Prostate gland (tissue), 2 donors: ENCODE measurements around the gene GTPBP6.

Source experiments
- POLR2A ChIP-seq: fragments of 450-650 bp; IDR thresholded peaks from one replicate; pipeline ENCODE4 v1.6.1; 2016; ENCODE audit warnings: antibody characterized with exemption, mild to moderate bottlenecking
- POLR2AphosphoS5 ChIP-seq: sonication (generic); formaldehyde crosslinking; IDR thresholded peaks from one replicate; pipeline ENCODE4 v1.6.1; 2017; ENCODE audit warnings: antibody characterized with exemption
- TF ChIP-seq, protein P1 (sequence below), 4 experiments: fragments of 200-600 bp in 2 of 4; fragments of 450-650 bp in 2 of 4; sonication (generic) in 2 of 4; IDR thresholded peaks; 1 replicate in 3 of 4; 2 replicates in 1 of 4; pipeline ENCODE4 v1.5.1; 2016 to 2019; ENCODE audit warnings: antibody characterized with exemption in 4 of 4, mild to moderate bottlenecking in 2 of 4, moderate library complexity in 2 of 4

DNA sequence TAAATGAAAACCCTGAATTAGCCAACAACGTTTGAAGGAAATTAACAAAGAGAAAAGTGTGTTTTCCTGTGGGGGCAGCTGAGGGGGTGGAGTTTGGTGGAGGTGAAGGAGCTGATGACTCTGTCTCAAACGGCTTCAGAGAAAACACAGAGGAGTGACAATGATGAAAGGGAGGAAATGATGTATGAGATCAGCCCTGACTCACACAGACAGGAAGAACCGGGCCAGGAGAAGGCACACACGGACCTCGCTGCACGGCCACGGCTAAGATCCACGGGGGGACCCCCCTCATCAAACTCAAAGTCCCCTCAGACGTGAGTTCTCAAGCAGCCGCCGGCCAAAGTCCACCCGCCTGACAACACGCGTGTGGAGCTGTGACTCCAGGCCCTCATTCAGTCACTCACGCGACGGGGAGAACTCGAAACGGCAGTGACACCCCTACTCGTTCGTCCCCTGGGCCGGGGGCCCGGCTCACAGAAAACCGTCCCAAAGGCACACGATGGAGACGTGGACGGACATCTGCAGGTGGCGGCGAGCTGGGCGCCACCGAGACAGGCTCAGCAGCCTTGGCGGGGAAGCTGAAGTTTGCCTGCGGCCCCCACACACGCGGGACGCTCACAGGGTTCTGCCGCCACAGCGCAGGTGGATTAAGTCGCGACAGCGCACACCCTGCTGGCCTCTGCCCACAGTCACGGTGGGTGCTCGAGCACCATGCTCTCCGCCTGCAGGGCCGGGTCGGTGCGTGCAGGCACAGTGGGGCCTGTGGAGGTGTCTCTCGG lies 39.3 kb upstream of the GTPBP6 start:
- TF ChIP-seq POLR2AphosphoS5 (no peak), POLR2A (no peak)
- TF ChIP-seq, protein P1, sequence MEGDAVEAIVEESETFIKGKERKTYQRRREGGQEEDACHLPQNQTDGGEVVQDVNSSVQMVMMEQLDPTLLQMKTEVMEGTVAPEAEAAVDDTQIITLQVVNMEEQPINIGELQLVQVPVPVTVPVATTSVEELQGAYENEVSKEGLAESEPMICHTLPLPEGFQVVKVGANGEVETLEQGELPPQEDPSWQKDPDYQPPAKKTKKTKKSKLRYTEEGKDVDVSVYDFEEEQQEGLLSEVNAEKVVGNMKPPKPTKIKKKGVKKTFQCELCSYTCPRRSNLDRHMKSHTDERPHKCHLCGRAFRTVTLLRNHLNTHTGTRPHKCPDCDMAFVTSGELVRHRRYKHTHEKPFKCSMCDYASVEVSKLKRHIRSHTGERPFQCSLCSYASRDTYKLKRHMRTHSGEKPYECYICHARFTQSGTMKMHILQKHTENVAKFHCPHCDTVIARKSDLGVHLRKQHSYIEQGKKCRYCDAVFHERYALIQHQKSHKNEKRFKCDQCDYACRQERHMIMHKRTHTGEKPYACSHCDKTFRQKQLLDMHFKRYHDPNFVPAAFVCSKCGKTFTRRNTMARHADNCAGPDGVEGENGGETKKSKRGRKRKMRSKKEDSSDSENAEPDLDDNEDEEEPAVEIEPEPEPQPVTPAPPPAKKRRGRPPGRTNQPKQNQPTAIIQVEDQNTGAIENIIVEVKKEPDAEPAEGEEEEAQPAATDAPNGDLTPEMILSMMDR (IDR thresholded peaks at IDR 0.05), result no peak
